HEK293T (cell line): Measurements from ENCODE around the gene ECSCR.

Experiments used
- ELF4 ChIP-seq: fragments of 450-650 bp; IDR thresholded peaks from 2 replicates; pipeline ENCODE4 v1.6.1; 2017; ENCODE audit warnings: antibody characterized with exemption
- FOXA1 ChIP-seq: fragments of 450-650 bp; IDR thresholded peaks from 2 replicates; pipeline ENCODE4 v1.6.1; 2016; ENCODE audit warnings: mild to moderate bottlenecking
- FOXM1 ChIP-seq: fragments of 450-650 bp; IDR thresholded peaks from 2 replicates; pipeline ENCODE4 v1.6.1; 2017; ENCODE audit warnings: mild to moderate bottlenecking, borderline replicate concordance
- HDGF ChIP-seq: fragments of 450-650 bp; IDR thresholded peaks from 2 replicates; pipeline ENCODE4 v1.6.1; 2017; ENCODE audit warnings: antibody characterized with exemption, borderline replicate concordance
- L3MBTL2 ChIP-seq: fragments of 450-650 bp; conservative IDR thresholded peaks from 2 replicates; pipeline ENCODE4 v1.6.1; 2016; ENCODE audit warnings: mild to moderate bottlenecking
- LEF1 ChIP-seq: fragments of 450-650 bp; IDR thresholded peaks from 2 replicates; pipeline ENCODE4 v1.6.1; 2017; ENCODE audit warnings: mild to moderate bottlenecking, borderline replicate concordance
- SP1 ChIP-seq: fragments of 450-650 bp; IDR thresholded peaks from 2 replicates; pipeline ENCODE4 v1.6.1; 2017
- SUZ12 ChIP-seq: fragments of 450-650 bp; IDR thresholded peaks from 2 replicates; pipeline ENCODE4 v1.6.1; 2016; ENCODE audit warnings: mild to moderate bottlenecking
- ZNF384 ChIP-seq: fragments of 450-650 bp; IDR thresholded peaks from 2 replicates; pipeline ENCODE4 v1.6.1; 2016

DNA sequence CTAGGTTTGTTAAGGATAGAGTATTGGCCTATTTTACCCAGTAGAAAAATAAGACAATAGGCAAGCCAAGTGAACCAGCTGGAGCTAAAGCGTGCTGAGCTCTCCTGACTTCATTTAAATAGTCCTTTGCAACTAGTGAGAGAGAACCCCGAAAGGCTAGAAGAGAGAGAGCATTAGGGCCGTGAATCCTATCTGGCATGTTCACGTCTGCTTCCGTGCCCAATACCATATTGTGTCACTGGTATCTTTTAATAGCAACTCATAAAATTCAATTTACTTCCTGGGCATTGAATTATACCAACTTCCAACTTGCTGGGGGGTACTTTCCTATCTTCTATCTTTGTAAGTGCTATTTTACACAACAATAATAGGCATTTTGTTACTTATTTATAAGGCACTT lies 37.0 kb downstream of the ECSCR start:
- TF ChIP-seq SUZ12 (no peak), FOXA1 (no peak), ZNF384 (no peak), LEF1 (no peak), L3MBTL2 (no peak), ELF4 (no peak), SP1 (no peak), HDGF (no peak), FOXM1 (no peak)
